ENCODE measurements around the gene STXBP3. TPM values are rescaled to one million over a fixed set of nuclear protein-coding genes. Genes with fewer than 3 reads are reported as not detected.
A peak's percentile ranks its signal among the peaks of the same experiment; 100 is the strongest.

Gene STXBP3
- total and polyA plus RNA-seq, 9 of the 15 experiments (the other 6 are each of a cell fraction or from before 2014, with no cell fraction given) = 32.5 to 52.5 (median 39.2) TPM

GRCh38 chr1:108842525-108843181 is 96.2 kb downstream of the STXBP3 start:
- Histone ChIP-seq H4K20me1 (replicated peaks; ENCODE audit: control insufficient read depth, insufficient read depth, low read length) (no peaks in the 10 kb centered on the region), H3K9me3 (replicated peaks; ENCODE audit: control insufficient read depth, insufficient read depth, low read depth, low read length) (no peaks in the 10 kb centered on the region), H3K79me2 (ENCODE audit: control insufficient read depth, insufficient read depth, low read length) (no peaks in the 10 kb centered on the region), H3K9ac (ENCODE audit: insufficient read depth in 1 of 2, low read depth in 2 of 2, low read length in 2 of 2) (no peak overlapping the region), H3K9me1 (ENCODE audit: control insufficient read depth, insufficient read depth, low read length) (no peaks in the 10 kb centered on the region), H3K36me3 (ENCODE audit: control insufficient read depth, insufficient read depth, low read length) (no peaks in the 10 kb centered on the region), H2AFZ (ENCODE audit: low read depth, low read length) (no peak overlapping the region), H3K4me2 (ENCODE audit: insufficient read depth, low read length) (no peak overlapping the region), H3K27me3 (ENCODE audit: control insufficient read depth in 2 of 2, insufficient read depth in 2 of 2, low read length in 2 of 2) (peaks cover 4 to 11% of the 10 kb centered on the region in 2 experiments; a peak in 2 of 5 replicates), H3K4me3 (no peak overlapping the region), H3K4me1 (replicated peaks in 1 of 2; ENCODE audit: control insufficient read depth in 2 of 2, insufficient read depth in 2 of 2, low read length in 2 of 2) (peaks cover 0 to 5% of the 10 kb centered on the region in 2 experiments; a peak in 1 of 5 replicates), H3K27ac (ENCODE audit: extremely low read depth, low read depth, low read length) (no peak overlapping the region)
- no peak for FAIRE-seq
- TF ChIP-seq CBFA2T2 (conservative IDR thresholded peaks at IDR 0.05) (0 out of 2 replicates have a peak, but pooled peaks have one; percentile 28), SOX6 (IDR thresholded peaks at IDR 0.05) (peak; percentile 79), MEIS2 (IDR thresholded peaks at IDR 0.05; ENCODE audit: partially characterized antibody) (no peak), POLR2B (IDR thresholded peaks at IDR 0.05; ENCODE audit: low read depth, partially characterized antibody) (no peak), ARID1B (IDR thresholded peaks at IDR 0.05) (peak; percentile 57; the same call in 1 of the 2 replicates), C11orf30 (IDR thresholded peaks at IDR 0.05; ENCODE audit: low read depth) (no peak), ZNF347 (CRISPR knock-in tag; IDR thresholded peaks at IDR 0.05; ENCODE audit: low read depth) (no peak), ZSCAN32 (CRISPR knock-in tag; IDR thresholded peaks at IDR 0.05) (no peak), MTA2 (IDR thresholded peaks at IDR 0.05; ENCODE audit: low read depth) (peak; percentile 40; the same call in 1 of the 2 replicates), TCF3 (CRISPR knock-in tag; IDR thresholded peaks at IDR 0.05) (0 out of 2 replicates have a peak, but pooled peaks have one; percentile 16), THRAP3 (IDR thresholded peaks at IDR 0.05; ENCODE audit: borderline replicate concordance) (no peak), SMARCE1 (IDR thresholded peaks at IDR 0.05) (peak; percentile 38; the same call in 1 of the 2 replicates), ZNF274 (IDR thresholded peaks at IDR 0.05; ENCODE audit: borderline replicate concordance, low read depth, low read length) (no peak), HDAC1 (IDR thresholded peaks at IDR 0.05) (0 out of 4 replicates have a peak, but pooled peaks of 1 of the 2 experiments have one; percentile 27), ZEB2 (IDR thresholded peaks at IDR 0.05) (peak; percentile 67), TAL1 (IDR thresholded peaks at IDR 0.05) (peak; percentile 36; the same call in 1 of the 2 replicates), HSF4 (CRISPR knock-in tag; IDR thresholded peaks at IDR 0.05; ENCODE audit: borderline replicate concordance) (no peak), RCOR1 (IDR thresholded peaks at IDR 0.05; ENCODE audit: borderline replicate concordance in 1 of 2, low read depth in 2 of 2, low read length in 2 of 2) (0 out of 4 replicates have a peak, but pooled peaks of 1 of the 2 experiments have one; percentile 8), CBFA2T3 (IDR thresholded peaks at IDR 0.05) (peak; percentile 54), DPF2 (IDR thresholded peaks at IDR 0.05) (0 out of 2 replicates have a peak, but pooled peaks have one; percentile 25), NFRKB (IDR thresholded peaks at IDR 0.05; ENCODE audit: low read depth) (no peak)
- TF ChIP-seq, protein P1, sequence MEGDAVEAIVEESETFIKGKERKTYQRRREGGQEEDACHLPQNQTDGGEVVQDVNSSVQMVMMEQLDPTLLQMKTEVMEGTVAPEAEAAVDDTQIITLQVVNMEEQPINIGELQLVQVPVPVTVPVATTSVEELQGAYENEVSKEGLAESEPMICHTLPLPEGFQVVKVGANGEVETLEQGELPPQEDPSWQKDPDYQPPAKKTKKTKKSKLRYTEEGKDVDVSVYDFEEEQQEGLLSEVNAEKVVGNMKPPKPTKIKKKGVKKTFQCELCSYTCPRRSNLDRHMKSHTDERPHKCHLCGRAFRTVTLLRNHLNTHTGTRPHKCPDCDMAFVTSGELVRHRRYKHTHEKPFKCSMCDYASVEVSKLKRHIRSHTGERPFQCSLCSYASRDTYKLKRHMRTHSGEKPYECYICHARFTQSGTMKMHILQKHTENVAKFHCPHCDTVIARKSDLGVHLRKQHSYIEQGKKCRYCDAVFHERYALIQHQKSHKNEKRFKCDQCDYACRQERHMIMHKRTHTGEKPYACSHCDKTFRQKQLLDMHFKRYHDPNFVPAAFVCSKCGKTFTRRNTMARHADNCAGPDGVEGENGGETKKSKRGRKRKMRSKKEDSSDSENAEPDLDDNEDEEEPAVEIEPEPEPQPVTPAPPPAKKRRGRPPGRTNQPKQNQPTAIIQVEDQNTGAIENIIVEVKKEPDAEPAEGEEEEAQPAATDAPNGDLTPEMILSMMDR (IDR thresholded peaks at IDR 0.05 in 2 of 3, conservative IDR thresholded peaks at IDR 0.05 in 1 of 3; ENCODE audit: insufficient read depth in 2 of 3, low read depth in 1 of 3, low read length in 3 of 3) = peak in 1 of 3 experiments; percentile 21; a peak in 2 of 6 replicates
- intact Hi-C loops (cut with micrococcal nuclease) = no loop called here
- in situ Hi-C loops (cut with MboI) = no loop called here
- DNase-seq (ENCODE audit: extremely low read depth in 1 of 4, low spot score in 3 of 4) = peak in 2 of 4 experiments; percentile 29 to 34
- POLR2A ChIA-PET = interaction anchor here (0.8 to 1.5 kb wide), 3 partner anchors 9 to 448 kb away, joined by 3 read pairs; no protein-coding TSS in a partner anchor
- peak; percentile 81 for ATAC-seq
- 15% methylated on average over 3 of the region's 3 CpGs for WGBS (ENCODE audit: insufficient coverage, low coverage, missing lambda C conversion rate)
- no TSS peak for BruUV-seq (replicated peaks)
- CTCF ChIA-PET (ENCODE audit: low intra/inter-chr PET ratio) = no interaction called here
